Mesenchymal stem cell (in vitro differentiated cells and primary cell): ENCODE results near the gene CLCN5.
A peak's percentile ranks its signal among the peaks of the same experiment; 100 is the strongest.

Source experiments
- DNase-seq: peaks from one replicate; pipeline ENCODE4 v3.0.0-alpha.2; 2013
- H2AFZ ChIP-seq: one replicate; pipeline ENCODE4 v1.6.1; 2013; ENCODE audit warnings: low read depth, mild to moderate bottlenecking, control low read depth, inconsistent platforms, low read length, moderate library complexity
- H2AK5ac ChIP-seq: 2 replicates; pipeline ENCODE4 v1.6.1; 2013; ENCODE audit warnings: low read length, moderate library complexity, mild to moderate bottlenecking, inconsistent platforms; ENCODE audit not compliant: severe bottlenecking
- H2BK120ac ChIP-seq: one replicate; pipeline ENCODE4 v1.6.1; 2013; ENCODE audit warnings: low read depth, mild to moderate bottlenecking, inconsistent platforms, low read length, moderate library complexity
- H2BK12ac ChIP-seq, 2 experiments: one replicate each; pipeline ENCODE4 v1.6.1; 2013; ENCODE audit warnings: inconsistent platforms in 2 of 2, low read length in 2 of 2, mild to moderate bottlenecking in 2 of 2, moderate library complexity in 2 of 2, control low read depth in 1 of 2
- H2BK15ac ChIP-seq: one replicate; pipeline ENCODE4 v1.6.1; 2013; ENCODE audit warnings: mild to moderate bottlenecking, low read depth, inconsistent platforms; ENCODE audit not compliant: poor library complexity, severe bottlenecking
- H2BK5ac ChIP-seq: 2 replicates; pipeline ENCODE4 v1.6.1; 2013; ENCODE audit warnings: low read depth, mild to moderate bottlenecking, low read length, control low read depth, inconsistent platforms; ENCODE audit not compliant: poor library complexity, severe bottlenecking
- H3K14ac ChIP-seq, 2 experiments: one replicate each; pipeline ENCODE4 v1.6.1; 2013; ENCODE audit warnings: inconsistent platforms in 2 of 2, low read length in 2 of 2, control low read depth in 1 of 2, mild to moderate bottlenecking in 1 of 2, moderate library complexity in 1 of 2
- H3K18ac ChIP-seq, 2 experiments: one replicate each; pipeline ENCODE4 v1.6.1; 2013; ENCODE audit warnings: inconsistent platforms in 2 of 2, low read length in 2 of 2, control low read depth in 1 of 2, low read depth in 1 of 2, mild to moderate bottlenecking in 1 of 2
- H3K23ac ChIP-seq, 2 experiments: one replicate each; pipeline ENCODE4 v1.6.1; 2013; ENCODE audit warnings: inconsistent platforms in 2 of 2, low read length in 2 of 2, mild to moderate bottlenecking in 2 of 2, moderate library complexity in 2 of 2, control low read depth in 1 of 2
- H3K27ac ChIP-seq: 2 replicates; pipeline ENCODE4 v1.5.1; 2013; ENCODE audit warnings: mild to moderate bottlenecking, moderate library complexity, low read length, control low read depth, inconsistent platforms; ENCODE audit not compliant: poor library complexity, severe bottlenecking
- H3K27me3 ChIP-seq, 2 experiments: 2 replicates each; pipeline versions ENCODE4 v1.6.1 to v1.7.0; 2013; ENCODE audit warnings: low read length in 2 of 2, mild to moderate bottlenecking in 2 of 2, moderate library complexity in 2 of 2, control low read depth in 1 of 2, inconsistent platforms in 1 of 2; ENCODE audit not compliant: control insufficient read depth in 1 of 2, insufficient read depth in 1 of 2
- H3K36me3 ChIP-seq, 2 experiments: 2 replicates each; pipeline versions ENCODE4 v1.6.1 to v1.7.0; 2013; ENCODE audit warnings: low read length in 2 of 2, control low read depth in 1 of 2, inconsistent platforms in 1 of 2, low read depth in 1 of 2, mild to moderate bottlenecking in 1 of 2; ENCODE audit not compliant: insufficient read depth in 2 of 2, control insufficient read depth in 1 of 2
- H3K4ac ChIP-seq, 2 experiments: one replicate each; pipeline ENCODE4 v1.6.1; 2013; ENCODE audit warnings: inconsistent platforms in 2 of 2, low read length in 2 of 2, mild to moderate bottlenecking in 2 of 2, moderate library complexity in 2 of 2, control low read depth in 1 of 2, low read depth in 1 of 2
- H3K4me1 ChIP-seq: 2 replicates; pipeline ENCODE4 v1.6.1; 2013; ENCODE audit warnings: low read depth, low read length, control low read depth; ENCODE audit not compliant: control insufficient read depth, insufficient read depth
- H3K4me2 ChIP-seq: 2 replicates; pipeline ENCODE4 v1.6.1; 2013; ENCODE audit warnings: low read length, mild to moderate bottlenecking, inconsistent platforms; ENCODE audit not compliant: poor library complexity, severe bottlenecking
- H3K4me3 ChIP-seq, 2 experiments: 2 replicates each; pipeline versions ENCODE4 v1.5.1 to v1.7.0; 2013; ENCODE audit warnings: low read length in 2 of 2, mild to moderate bottlenecking in 2 of 2, control low read depth in 1 of 2, low read depth in 1 of 2; ENCODE audit not compliant: insufficient read depth in 1 of 2
- H3K79me1 ChIP-seq: replicated peaks from 2 replicates; pipeline ENCODE4 v1.6.1; 2013; ENCODE audit warnings: mild to moderate bottlenecking, control low read depth, low read length, inconsistent platforms; ENCODE audit not compliant: poor library complexity, severe bottlenecking
- H3K9ac ChIP-seq: 2 replicates; pipeline ENCODE4 v1.7.0; 2013; ENCODE audit warnings: mild to moderate bottlenecking, low read length, moderate library complexity
- H3K9me3 ChIP-seq: 2 replicates; pipeline ENCODE4 v1.7.0; 2013; ENCODE audit warnings: mild to moderate bottlenecking, low read length; ENCODE audit not compliant: control insufficient read depth
- H4K8ac ChIP-seq: one replicate; pipeline ENCODE4 v1.6.1; 2013; ENCODE audit warnings: inconsistent platforms, mild to moderate bottlenecking, low read length, moderate library complexity
- H4K91ac ChIP-seq: one replicate; pipeline ENCODE4 v1.6.1; 2013; ENCODE audit warnings: mild to moderate bottlenecking, low read length, inconsistent platforms
- WGBS: methylation state at CpG from one replicate; pipeline ENCODE4 v1.1.7; 2013; ENCODE audit warnings: mixed read lengths; 5-methylcytosine and 5-hydroxymethylcytosine counted together

CLCN5 gene

GRCh38 chrX:49992853-49993252 is 70.5 kb downstream of the CLCN5 start:
- Histone ChIP-seq H3K4ac (no peak overlapping the region), H3K4me2 (no peak overlapping the region), H2AK5ac (no peak overlapping the region), H3K36me3 (no peaks in the 10 kb centered on the region), H2BK120ac (no peak overlapping the region), H3K27me3 (peaks cover 0 to 9% of the 10 kb centered on the region in 2 experiments), H3K79me1 (no peaks in the 10 kb centered on the region), H3K18ac (no peak overlapping the region), H3K14ac (no peak overlapping the region), H3K9me3 (no peaks in the 10 kb centered on the region), H2BK15ac (no peak overlapping the region), H4K91ac (no peak overlapping the region), H2BK12ac (no peak overlapping the region), H3K4me3 (no peak overlapping the region), H3K23ac (no peak overlapping the region), H2BK5ac (no peak overlapping the region), H3K27ac (no peak overlapping the region), H3K4me1 (no peaks in the 10 kb centered on the region), H2AFZ (no peak overlapping the region), H4K8ac (no peak overlapping the region), H3K9ac (no peak overlapping the region)
- WGBS, result 85% methylated on average over 1 of the region's 1 CpG
- DNase-seq, result no peak

DNA sequence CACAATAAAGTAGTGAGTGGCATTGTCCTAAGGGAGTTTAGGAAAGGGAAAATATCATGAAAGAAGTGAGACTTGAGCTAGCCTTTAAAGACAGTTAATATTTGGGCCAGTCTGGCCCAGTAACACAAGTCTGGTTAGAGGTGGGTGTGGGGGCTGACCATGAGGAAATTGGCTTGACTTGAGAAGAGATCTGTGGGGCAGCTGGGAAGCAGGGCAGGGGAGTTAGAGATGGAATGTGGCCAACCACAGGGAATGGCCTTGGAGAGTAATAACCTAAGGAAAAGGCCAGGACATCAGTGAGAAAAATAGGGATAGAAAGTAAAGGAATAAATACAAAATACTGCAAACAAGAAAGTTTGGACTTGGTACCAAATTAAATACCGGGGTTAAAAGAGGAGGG is 71.3 kb downstream of the CLCN5 start:
- H2BK15ac ChIP-seq, result no peak overlapping the region
- H2BK120ac ChIP-seq, result no peak overlapping the region
- DNase-seq, result no peak
- no peak overlapping the region for H3K18ac ChIP-seq
- no peak overlapping the region for H3K4me3 ChIP-seq
- no peaks in the 10 kb centered on the region for H3K36me3 ChIP-seq
- WGBS, result 97% methylated on average over 1 of the region's 1 CpG
- H2AK5ac ChIP-seq, result no peak overlapping the region
- no peak overlapping the region for H4K8ac ChIP-seq
- no peak overlapping the region for H2BK5ac ChIP-seq
- H3K9ac ChIP-seq, result no peak overlapping the region
- no peak overlapping the region for H3K4me2 ChIP-seq
- H3K27me3 ChIP-seq, result peaks cover 0 to 9% of the 10 kb centered on the region in 2 experiments
- H3K27ac ChIP-seq, result no peak overlapping the region
- no peak overlapping the region for H2BK12ac ChIP-seq
- no peak overlapping the region for H4K91ac ChIP-seq
- no peak overlapping the region for H2AFZ ChIP-seq
- H3K14ac ChIP-seq, result no peak overlapping the region
- H3K4me1 ChIP-seq, result no peaks in the 10 kb centered on the region
- no peaks in the 10 kb centered on the region for H3K9me3 ChIP-seq
- no peaks in the 10 kb centered on the region for H3K79me1 ChIP-seq
- H3K23ac ChIP-seq, result no peak overlapping the region
- H3K4ac ChIP-seq, result no peak overlapping the region

GRCh38 chrX:49995107-49995731 is 72.8 kb downstream of the CLCN5 start:
- 30% methylated on average over 7 of the region's 10 CpGs for WGBS
- Histone ChIP-seq H3K4ac (no peak overlapping the region), H3K23ac (no peak overlapping the region), H3K27ac (no peak overlapping the region), H3K4me3 (no peak overlapping the region), H3K9ac (no peak overlapping the region), H4K8ac (no peak overlapping the region), H2BK15ac (no peak overlapping the region), H2AFZ (no peak overlapping the region), H2BK12ac (peak overlapping the region in 1 of 2 experiments; percentile 21), H3K27me3 (peaks cover 0 to 16% of the 10 kb centered on the region in 2 experiments), H3K9me3 (no peaks in the 10 kb centered on the region), H2BK5ac (no peak overlapping the region), H4K91ac (peak overlapping the region; percentile 3), H3K4me1 (no peaks in the 10 kb centered on the region), H2AK5ac (no peak overlapping the region), H3K4me2 (no peak overlapping the region), H3K14ac (no peak overlapping the region), H3K36me3 (no peaks in the 10 kb centered on the region), H2BK120ac (no peak overlapping the region), H3K18ac (no peak overlapping the region), H3K79me1 (no peaks in the 10 kb centered on the region)
- DNase-seq, result peak; percentile 74

GRCh38 chrX:49995795-49996455 is 73.5 kb downstream of the CLCN5 start:
- Histone ChIP-seq H3K27me3 (peaks cover 0 to 17% of the 10 kb centered on the region in 2 experiments), H3K23ac (no peak overlapping the region), H3K36me3 (no peaks in the 10 kb centered on the region), H3K4me2 (no peak overlapping the region), H3K18ac (peak overlapping the region; percentile 21 to 33), H2AK5ac (no peak overlapping the region), H2BK120ac (no peak overlapping the region), H3K4ac (no peak overlapping the region), H4K91ac (no peak overlapping the region), H3K14ac (no peak overlapping the region), H3K9ac (no peak overlapping the region), H2AFZ (no peak overlapping the region), H2BK12ac (no peak overlapping the region), H2BK5ac (no peak overlapping the region), H4K8ac (no peak overlapping the region), H3K9me3 (no peaks in the 10 kb centered on the region), H3K4me1 (no peaks in the 10 kb centered on the region), H3K79me1 (no peaks in the 10 kb centered on the region), H3K27ac (no peak overlapping the region), H2BK15ac (no peak overlapping the region), H3K4me3 (no peak overlapping the region)
- WGBS, result 3% methylated on average over 2 of the region's 2 CpGs
- no peak for DNase-seq
